ENCODE measurements around the gene PMAIP1. TPM values are rescaled to one million over a fixed set of nuclear protein-coding genes. Genes with fewer than 3 reads are reported as not detected.

Gene PMAIP1
- total and polyA plus RNA-seq, 9 of the 15 experiments (the other 6 are each of a cell fraction or from before 2014, with no cell fraction given), result 8.0 to 22.9 (median 14.9) TPM

DNA sequence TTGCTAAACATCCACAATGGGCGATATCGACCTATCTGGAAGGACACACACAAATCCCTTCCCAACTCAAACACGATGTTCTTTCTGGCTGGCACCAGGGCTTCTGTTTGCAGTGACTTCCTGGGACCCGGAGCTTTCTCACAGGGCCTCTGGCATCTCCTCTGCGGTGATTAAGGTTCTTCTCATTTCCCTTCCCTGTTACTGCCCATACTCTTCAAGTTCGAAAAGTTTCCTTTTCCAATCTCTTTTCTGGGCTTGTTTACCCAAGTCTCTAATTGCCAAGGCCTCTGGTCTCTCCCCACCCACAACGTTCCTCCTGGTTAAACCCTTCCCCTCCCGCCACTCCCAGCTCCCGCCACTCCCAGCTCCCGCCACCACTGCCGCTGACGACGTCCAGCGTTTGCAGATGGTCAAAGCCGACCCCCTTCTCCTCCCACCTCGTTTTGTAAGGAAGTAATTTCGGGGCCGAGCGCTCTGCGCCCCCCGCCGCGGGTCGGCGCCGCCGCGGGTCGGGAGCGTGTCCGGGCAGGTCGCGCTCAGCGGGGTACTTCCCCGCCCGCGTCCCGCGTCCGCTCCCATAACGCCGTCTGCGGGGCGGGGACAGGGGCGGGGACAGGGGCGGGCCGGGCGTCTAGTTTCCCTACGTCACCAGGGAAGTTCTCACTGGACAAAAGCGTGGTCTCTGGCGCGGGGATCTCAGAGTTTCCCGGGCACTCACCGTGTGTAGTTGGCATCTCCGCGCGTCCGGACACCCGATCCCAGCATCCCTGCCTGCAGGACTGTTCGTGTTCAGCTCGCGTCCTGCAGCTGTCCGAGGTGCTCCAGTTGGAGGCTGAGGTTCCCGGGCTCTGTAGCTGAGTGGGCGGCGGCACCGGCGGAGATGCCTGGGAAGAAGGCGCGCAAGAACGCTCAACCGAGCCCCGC, at the start of gene PMAIP1 (continued):
- TF ChIP-seq, protein P1, sequence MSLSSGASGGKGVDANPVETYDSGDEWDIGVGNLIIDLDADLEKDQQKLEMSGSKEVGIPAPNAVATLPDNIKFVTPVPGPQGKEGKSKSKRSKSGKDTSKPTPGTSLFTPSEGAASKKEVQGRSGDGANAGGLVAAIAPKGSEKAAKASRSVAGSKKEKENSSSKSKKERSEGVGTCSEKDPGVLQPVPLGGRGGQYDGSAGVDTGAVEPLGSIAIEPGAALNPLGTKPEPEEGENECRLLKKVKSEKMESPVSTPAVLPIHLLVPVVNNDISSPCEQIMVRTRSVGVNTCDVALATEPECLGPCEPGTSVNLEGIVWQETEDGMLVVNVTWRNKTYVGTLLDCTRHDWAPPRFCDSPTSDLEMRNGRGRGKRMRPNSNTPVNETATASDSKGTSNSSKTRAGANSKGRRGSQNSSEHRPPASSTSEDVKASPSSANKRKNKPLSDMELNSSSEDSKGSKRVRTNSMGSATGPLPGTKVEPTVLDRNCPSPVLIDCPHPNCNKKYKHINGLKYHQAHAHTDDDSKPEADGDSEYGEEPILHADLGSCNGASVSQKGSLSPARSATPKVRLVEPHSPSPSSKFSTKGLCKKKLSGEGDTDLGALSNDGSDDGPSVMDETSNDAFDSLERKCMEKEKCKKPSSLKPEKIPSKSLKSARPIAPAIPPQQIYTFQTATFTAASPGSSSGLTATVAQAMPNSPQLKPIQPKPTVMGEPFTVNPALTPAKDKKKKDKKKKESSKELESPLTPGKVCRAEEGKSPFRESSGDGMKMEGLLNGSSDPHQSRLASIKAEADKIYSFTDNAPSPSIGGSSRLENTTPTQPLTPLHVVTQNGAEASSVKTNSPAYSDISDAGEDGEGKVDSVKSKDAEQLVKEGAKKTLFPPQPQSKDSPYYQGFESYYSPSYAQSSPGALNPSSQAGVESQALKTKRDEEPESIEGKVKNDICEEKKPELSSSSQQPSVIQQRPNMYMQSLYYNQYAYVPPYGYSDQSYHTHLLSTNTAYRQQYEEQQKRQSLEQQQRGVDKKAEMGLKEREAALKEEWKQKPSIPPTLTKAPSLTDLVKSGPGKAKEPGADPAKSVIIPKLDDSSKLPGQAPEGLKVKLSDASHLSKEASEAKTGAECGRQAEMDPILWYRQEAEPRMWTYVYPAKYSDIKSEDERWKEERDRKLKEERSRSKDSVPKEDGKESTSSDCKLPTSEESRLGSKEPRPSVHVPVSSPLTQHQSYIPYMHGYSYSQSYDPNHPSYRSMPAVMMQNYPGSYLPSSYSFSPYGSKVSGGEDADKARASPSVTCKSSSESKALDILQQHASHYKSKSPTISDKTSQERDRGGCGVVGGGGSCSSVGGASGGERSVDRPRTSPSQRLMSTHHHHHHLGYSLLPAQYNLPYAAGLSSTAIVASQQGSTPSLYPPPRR (CRISPR knock-in tag; IDR thresholded peaks at IDR 0.05; ENCODE audit: borderline replicate concordance), result peak; percentile 68; the same call in 1 of the 2 replicates
- TF ChIP-seq SAP30 (IDR thresholded peaks at IDR 0.05; ENCODE audit: borderline replicate concordance, insufficient read depth, low read depth, low read length, poor library complexity, severe bottlenecking) (peak; percentile 27), SRSF3 (IDR thresholded peaks at IDR 0.05; ENCODE audit: insufficient read depth, low read length) (no peak), IRF2 (CRISPR knock-in tag; IDR thresholded peaks at IDR 0.05) (no peak), MAFK (IDR thresholded peaks at IDR 0.05; ENCODE audit: low read length) (no peak), ZNF431 (CRISPR knock-in tag; IDR thresholded peaks at IDR 0.05) (no peak), CCAR2 (IDR thresholded peaks at IDR 0.05; ENCODE audit: low read depth, low read length) (no peak), THRAP3 (IDR thresholded peaks at IDR 0.05; ENCODE audit: borderline replicate concordance) (no peak), FUS (optimal IDR thresholded peaks at IDR 0.05; ENCODE audit: low read depth, low read length) (no peak), HOXB6 (CRISPR knock-in tag; IDR thresholded peaks at IDR 0.05; ENCODE audit: borderline replicate concordance) (no peak), SMAD3 (CRISPR knock-in tag; conservative IDR thresholded peaks at IDR 0.05) (no peak), RAD21 (CRISPR knock-in tag; conservative IDR thresholded peaks at IDR 0.05 in 1 of 2, IDR thresholded peaks at IDR 0.05 in 1 of 2) (no peak), STAT5B (CRISPR knock-in tag; IDR thresholded peaks at IDR 0.05) (no peak), NFIX (CRISPR knock-in tag; IDR thresholded peaks at IDR 0.05; ENCODE audit: low read depth) (no peak), ZNF584 (CRISPR knock-in tag; IDR thresholded peaks at IDR 0.05; ENCODE audit: low read depth) (no peak)
- TF ChIP-seq, protein P2, sequence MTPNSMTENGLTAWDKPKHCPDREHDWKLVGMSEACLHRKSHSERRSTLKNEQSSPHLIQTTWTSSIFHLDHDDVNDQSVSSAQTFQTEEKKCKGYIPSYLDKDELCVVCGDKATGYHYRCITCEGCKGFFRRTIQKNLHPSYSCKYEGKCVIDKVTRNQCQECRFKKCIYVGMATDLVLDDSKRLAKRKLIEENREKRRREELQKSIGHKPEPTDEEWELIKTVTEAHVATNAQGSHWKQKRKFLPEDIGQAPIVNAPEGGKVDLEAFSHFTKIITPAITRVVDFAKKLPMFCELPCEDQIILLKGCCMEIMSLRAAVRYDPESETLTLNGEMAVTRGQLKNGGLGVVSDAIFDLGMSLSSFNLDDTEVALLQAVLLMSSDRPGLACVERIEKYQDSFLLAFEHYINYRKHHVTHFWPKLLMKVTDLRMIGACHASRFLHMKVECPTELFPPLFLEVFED (CRISPR knock-in tag; conservative IDR thresholded peaks at IDR 0.05), result no peak
- TF ChIP-seq, protein P3, sequence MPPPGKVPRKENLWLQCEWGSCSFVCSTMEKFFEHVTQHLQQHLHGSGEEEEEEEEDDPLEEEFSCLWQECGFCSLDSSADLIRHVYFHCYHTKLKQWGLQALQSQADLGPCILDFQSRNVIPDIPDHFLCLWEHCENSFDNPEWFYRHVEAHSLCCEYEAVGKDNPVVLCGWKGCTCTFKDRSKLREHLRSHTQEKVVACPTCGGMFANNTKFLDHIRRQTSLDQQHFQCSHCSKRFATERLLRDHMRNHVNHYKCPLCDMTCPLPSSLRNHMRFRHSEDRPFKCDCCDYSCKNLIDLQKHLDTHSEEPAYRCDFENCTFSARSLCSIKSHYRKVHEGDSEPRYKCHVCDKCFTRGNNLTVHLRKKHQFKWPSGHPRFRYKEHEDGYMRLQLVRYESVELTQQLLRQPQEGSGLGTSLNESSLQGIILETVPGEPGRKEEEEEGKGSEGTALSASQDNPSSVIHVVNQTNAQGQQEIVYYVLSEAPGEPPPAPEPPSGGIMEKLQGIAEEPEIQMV (tag; conservative IDR thresholded peaks at IDR 0.05; ENCODE audit: low read depth), result no peak
- TF ChIP-seq, protein P4, sequence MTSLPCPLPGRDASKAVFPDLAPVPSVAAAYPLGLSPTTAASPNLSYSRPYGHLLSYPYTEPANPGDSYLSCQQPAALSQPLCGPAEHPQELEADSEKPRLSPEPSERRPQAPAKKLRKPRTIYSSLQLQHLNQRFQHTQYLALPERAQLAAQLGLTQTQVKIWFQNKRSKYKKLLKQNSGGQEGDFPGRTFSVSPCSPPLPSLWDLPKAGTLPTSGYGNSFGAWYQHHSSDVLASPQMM (CRISPR knock-in tag; IDR thresholded peaks at IDR 0.05), result no peak
